HG03159 (cell line): Measurements from ENCODE around the gene PUDP.

Experiments
- ATAC-seq: cut with Tn5 transposase; IDR thresholded peaks from one replicate; pipeline ENCODE4 v1.9.1; 2021; ENCODE audit warnings: mild to moderate bottlenecking, moderate library complexity; ENCODE audit not compliant: unreplicated experiment

PUDP gene

GRCh38 chrX:7076245-7076661 is 71.7 kb downstream of the PUDP start:
- no peak for ATAC-seq

DNA sequence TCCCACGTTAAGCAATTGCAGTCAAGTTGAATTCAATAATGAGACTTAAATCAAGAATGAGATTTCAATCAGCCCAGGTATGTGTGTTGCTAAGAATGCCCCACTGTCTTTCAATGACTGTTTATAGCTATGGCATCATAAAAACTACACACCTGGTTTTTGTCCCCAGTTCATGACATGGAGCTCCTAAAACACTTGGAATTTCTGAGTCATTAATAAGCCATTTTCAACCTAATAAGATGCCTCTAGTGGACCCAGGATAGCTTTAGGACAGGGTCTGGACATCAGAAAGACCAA is 73.1 kb downstream of the PUDP start:
- no peak for ATAC-seq

DNA sequence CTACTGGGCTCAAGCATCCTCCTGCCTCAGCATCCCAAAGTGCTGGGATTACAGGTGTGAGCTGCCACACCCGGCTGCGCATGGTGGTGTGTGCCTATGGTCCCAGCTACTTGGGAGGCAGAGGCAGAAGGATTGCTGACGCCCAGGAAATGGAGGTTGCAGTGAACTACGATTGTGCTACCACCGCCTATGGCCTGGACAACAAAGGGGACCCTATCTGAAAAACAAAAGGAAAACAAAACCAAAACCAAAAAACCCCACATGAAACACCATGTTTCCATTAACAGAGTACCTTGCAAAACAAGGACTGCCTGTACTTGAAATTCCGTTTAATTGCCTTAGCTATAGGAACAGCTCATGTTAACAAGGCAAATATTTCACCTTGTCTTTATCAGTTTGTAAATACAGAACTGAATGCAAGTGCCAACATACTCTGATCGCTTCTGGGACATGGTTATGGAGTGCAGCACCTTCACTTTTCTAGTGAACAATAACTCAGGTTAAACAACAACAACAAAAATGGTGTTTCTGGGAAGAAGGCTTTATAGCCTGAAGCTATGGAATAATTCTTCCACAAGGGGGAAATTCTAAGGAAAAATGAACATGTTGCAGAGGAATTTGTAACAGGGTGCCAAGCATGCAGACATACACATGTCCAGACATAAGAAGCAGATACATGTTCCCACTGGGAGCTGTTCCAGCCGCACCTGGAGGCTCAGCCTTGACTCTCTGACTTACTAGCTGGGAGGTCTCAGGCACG is 73.6 kb downstream of the PUDP start:
- ATAC-seq, result no peak

DNA sequence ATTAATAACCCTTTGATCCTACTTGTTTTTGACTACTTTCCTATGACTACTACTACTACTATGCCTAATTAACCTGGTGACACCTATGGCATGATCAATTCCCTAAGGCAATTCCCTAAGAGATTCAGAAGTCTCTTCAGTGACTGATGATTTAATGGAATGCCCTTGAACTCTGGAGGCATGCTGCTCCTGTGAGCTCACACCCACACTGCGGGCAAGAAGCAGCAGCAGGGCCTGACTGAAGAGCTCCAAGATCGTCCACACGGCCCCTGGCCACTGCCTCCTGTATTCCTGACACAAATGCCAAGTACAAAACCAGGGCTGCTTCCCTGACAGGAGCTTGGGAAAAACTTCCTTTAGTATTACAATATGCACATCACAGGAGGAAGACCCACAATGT is 74.6 kb downstream of the PUDP start:
- no peak for ATAC-seq

DNA sequence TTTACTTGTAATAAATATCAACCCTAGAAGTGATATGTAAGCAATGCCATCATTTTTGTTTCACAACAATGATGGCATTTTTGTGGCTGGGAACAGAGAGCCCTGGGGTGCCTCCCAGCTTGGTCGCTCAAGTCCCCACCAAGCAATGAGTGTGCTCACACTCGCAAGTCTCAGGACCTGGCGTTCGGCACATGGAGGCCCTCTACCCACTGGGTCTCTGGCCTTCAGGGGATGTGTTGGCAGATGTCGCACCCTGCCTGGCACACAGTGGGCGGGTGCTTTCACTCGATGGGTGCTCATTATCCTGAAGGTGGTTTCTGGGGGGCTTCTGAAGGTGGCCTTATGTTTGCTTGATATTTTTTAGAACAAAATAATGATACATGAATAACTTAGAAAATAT is 75.1 kb downstream of the PUDP start:
- ATAC-seq, result no peak

GRCh38 chrX:7071390-7071789 is 76.6 kb downstream of the PUDP start:
- peak; percentile 54 for ATAC-seq

DNA sequence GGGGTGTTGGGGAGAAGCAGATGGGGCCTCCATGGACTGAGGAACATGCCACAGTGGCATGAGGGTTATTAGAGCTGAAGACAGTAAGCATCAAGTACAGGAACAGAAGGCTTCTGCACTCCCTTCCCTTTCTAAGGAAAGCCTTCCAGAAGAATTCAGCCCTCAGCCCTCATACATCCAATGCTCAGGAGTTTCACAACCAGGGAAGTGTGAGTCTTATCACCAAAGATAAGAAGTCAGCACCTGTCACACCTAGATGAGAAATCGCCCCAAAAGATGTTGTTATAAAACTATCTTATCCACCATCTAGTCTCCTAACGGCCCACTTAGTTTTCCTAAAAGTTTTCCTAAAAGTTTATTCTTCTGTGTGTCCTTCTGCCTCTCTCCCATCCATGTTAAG is 78.4 kb downstream of the PUDP start:
- ATAC-seq, result no peak

GRCh38 chrX:7068939-7069367 is 79.0 kb downstream of the PUDP start:
- ATAC-seq, result no peak

- ATAC-seq, result no peak
These were observed 80.7 kb downstream of the PUDP start for GRCh38 chrX:7067256-7067655.

DNA sequence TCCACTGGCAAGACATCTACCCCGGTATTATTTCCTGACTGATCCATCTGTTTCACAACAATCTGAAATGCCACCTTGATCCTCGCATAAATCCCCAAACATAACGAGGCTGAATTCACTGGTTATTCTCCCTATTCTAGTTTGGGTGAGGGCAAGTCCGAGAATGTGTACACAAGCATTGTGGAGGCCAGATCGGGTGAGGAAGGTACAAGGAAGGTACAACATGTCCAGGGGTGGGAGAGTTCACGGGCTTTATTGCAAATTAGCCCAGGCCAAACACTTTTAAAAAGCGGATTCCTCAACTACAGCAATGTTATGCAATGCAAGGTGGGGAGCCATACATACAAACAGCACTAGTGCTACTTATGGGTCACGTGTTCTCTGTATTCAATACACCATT is 82.5 kb downstream of the PUDP start:
- ATAC-seq, result no peak

DNA sequence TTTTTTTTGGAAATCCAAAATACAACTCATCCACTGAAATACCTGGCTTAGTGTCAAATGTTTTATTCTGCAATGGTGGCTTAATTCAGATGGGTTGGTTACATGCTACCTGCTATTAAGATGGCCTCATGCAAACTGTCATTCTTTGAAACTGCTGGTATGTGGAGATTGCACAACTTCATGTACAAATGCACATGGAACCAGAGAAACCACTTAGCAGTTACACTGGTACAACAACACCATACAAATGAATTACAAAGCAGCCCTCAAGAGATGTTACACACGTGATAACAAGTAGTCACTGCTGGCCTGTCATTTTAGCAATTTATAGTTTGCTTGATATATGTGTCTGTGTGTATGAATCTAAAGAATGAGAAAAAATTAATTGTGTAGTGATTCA is 85.0 kb downstream of the PUDP start:
- ATAC-seq, result no peak

DNA sequence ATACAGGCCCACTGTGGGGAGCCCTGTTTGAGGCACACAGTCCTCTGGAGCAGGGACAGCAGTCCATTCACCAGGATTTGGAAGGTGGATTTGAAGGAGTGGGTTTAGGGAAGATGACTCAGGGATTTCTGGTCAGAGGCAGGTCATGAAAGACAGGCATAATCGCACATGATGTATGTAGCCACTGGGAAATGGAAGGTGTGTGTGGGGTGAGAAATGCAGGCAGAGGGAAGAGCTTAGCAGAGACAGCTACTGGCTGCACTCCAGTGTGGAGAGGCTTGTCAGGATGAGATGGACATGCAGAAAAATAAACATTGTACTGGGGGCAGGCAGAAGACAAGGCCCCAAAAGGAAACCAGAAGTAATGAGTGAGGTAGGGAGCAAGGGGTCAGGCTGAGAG is 85.7 kb downstream of the PUDP start:
- no peak for ATAC-seq

DNA sequence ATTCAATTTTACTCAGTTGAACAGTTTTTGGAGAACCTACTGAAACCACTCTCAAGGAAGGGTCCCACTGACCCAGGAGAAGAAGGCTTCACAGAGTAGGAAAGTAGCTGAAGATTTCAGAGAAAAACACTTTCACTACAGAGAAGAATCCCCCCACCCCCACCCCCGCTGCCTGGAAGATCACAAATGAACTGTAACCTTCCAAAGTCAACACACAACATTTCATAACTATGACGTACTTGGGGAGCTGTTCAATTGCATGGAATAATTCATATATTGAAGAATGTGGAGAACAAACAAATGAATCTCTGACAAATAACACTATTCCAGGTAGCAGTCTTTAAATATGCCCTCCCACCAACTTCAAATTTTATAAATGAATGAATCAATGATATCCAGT is 86.5 kb downstream of the PUDP start:
- no peak for ATAC-seq

- ATAC-seq, result no peak
These were observed 87.5 kb downstream of the PUDP start for GRCh38 chrX:7060444-7060843.

DNA sequence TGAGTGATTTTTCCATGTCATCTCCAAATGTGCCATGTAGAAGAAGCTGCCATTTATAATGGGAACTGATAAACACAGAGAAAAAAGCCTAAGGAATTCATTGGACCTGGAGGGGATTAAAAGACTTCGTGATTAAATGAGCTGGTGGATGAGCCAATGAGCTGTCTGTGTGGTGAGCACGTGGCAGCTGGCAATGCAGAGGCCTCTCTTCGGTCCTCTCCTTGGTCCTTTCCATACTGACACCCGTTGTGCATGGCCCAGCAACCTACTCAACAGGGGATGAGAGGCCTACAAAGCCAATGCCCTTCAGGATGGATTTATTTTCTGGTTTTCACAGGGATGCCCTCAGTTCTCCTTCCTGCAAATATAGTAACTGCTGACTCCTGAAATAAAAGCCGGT is 88.1 kb downstream of the PUDP start:
- ATAC-seq, result peak; percentile 2

- ATAC-seq, result peak; percentile 92
These were observed 88.6 kb downstream of the PUDP start for GRCh38 chrX:7059214-7059838.

DNA sequence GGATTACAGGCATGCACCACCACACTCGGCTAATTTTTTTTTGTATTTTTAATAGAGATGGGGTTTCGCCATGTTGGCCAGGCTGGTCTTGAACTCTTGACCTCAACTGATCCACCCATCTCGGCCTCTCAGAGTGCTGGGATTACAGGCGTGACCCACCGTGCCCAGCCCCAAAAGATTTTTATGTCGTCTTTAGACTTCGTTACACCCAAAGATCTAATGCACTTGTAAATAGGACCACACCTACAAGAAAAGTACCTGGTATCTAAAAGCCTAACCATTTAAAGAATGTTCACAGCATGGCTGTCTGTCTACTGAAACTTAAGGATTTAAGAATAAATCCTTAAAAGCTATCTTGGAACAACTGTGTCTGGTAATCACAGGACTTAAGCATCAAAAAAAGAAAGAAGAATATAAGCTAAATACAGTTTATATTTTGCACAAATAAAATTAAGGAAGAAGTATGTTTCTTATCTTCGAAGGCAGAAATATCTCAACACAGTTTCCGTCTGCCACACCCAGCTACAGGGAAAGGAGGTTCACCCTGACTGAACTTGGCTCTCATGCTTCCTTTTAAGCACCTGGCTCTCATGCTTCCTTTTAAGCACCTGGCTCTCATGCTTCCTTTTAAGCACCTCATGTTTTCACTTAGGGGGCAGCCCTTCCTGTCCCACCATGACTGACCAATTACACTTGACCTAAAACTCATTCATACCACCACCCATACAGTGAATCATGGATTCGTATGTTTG is 92.4 kb downstream of the PUDP start:
- no peak for ATAC-seq

DNA sequence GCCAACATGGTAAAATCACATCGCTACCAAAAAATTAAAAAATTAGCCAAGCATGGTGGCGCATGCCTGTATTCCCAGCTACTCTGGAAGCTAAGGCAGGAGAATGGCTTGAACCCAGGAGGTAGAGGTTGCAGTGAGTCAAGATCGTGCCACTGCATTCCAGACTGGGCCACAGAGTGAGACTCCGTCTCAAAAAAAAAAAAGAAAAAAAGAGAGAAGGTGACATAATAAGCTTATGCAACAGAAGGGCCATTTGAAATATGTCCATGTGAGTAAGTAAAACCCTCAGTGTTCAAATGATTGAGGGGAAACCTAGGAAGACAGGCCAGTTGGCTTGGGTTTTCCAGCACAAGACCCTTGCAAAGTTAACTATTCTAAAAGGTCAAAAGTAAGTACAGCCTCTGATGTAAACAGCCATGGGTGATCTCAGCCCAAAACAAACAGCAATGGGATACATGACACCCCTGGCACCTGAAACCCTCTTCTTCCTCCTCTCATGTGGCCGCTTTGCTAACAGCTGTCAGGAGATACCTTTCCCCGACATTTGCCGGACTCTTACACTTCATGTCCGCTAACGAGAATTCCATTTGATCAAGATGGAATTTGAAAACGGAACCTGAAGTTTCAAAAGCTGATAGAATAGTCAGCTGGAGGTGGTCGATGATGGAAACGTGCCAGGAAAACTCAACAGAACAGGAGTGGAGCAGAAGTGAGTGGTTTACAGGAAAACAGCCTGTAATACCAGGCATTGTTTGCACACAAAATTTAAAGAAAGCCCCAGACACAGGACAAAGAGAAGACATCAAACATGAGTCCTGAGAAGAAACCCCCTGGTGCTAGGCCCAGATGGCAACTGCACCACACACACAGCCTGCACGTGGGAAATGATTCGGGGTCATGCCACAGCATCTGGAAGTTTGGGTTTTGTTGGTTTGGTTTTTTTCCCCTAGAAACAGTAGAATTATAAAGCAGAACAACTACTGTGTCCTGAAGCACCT is 93.4 kb downstream of the PUDP start:
- no peak for ATAC-seq

DNA sequence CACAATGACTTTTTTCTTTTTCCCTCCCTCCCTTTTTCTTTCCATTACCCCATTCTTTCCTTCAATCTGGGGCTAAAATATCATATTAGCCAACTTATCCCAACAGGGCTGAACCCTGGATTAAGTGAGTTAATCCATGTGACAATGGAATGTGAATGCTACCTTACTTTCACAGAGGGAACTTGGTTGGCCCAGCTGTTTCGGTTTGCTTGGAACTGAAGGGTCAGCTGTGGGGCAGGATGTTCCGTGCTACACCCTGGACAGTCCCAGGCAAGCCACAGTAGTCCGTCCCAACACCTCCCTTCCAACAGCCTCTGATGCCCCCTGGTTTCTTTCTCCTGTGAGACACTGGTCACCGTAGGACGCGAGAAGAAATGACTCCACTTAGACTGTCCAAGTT is 95.4 kb downstream of the PUDP start:
- no peak for ATAC-seq

GRCh38 chrX:7050271-7050670 is 97.7 kb downstream of the PUDP start:
- no peak for ATAC-seq

- ATAC-seq, result no peak
These were observed 100.0 kb downstream of the PUDP start for GRCh38 chrX:7047951-7048350.
